ENCODE measurements around the gene BHLHE40.

GRCh38 chr3:5004319-5005152 is 25.3 kb downstream of the BHLHE40 start:
- no peak for TF ChIP-seq TAF1 (IDR thresholded peaks at IDR 0.05; ENCODE audit: borderline replicate concordance, insufficient read depth, low read length)
- no peak for TF ChIP-seq REST (IDR thresholded peaks at IDR 0.05; ENCODE audit: insufficient read depth in 1 of 2, low read depth in 2 of 2, low read length in 2 of 2)
- no peak for TF ChIP-seq POLR2AphosphoS5 (IDR thresholded peaks at IDR 0.05; ENCODE audit: low read depth, low read length)
- no peak for TF ChIP-seq FOXP2 (optimal IDR thresholded peaks at IDR 0.05; ENCODE audit: borderline replicate concordance, extremely low read depth, extremely low read length, insufficient read depth)
- TF ChIP-seq SIN3A (IDR thresholded peaks at IDR 0.05; ENCODE audit: borderline replicate concordance, insufficient read depth, low read length), result no peak
